NT2/D1 (cell line): ENCODE measurements around the gene PPIL6.

ENCODE experiments used
- DNase-seq: peaks from one replicate; pipeline ENCODE4 v3.0.0-alpha.2; 2011; ENCODE audit warnings: low read depth, low spot score
- H3K27me3 ChIP-seq: 2 replicates; pipeline ENCODE4 v1.6.0; 2011; ENCODE audit warnings: mild to moderate bottlenecking; ENCODE audit not compliant: insufficient read length, insufficient read depth
- H3K36me3 ChIP-seq: 2 replicates; pipeline ENCODE4 v1.6.1; 2011; ENCODE audit warnings: mild to moderate bottlenecking, low read length, mixed read lengths; ENCODE audit not compliant: insufficient read depth, insufficient read length
- H3K4me1 ChIP-seq: 2 replicates; pipeline ENCODE4 v1.5.1; 2011; ENCODE audit not compliant: insufficient read depth, insufficient read length
- H3K4me3 ChIP-seq: 2 replicates; pipeline ENCODE4 v1.5.1; 2011; ENCODE audit warnings: low read depth; ENCODE audit not compliant: insufficient read length
- H3K9ac ChIP-seq: 2 replicates; pipeline ENCODE4 v1.6.0; 2011; ENCODE audit warnings: low read depth; ENCODE audit not compliant: insufficient read length
- H3K9me3 ChIP-seq: 2 replicates; pipeline ENCODE4 v1.5.1; 2011; ENCODE audit warnings: mild to moderate bottlenecking, low read length; ENCODE audit not compliant: insufficient read depth
- SUZ12 ChIP-seq: IDR thresholded peaks from 2 replicates; pipeline ENCODE4 v1.6.1; 2011; ENCODE audit not compliant: insufficient read length, insufficient read depth; ENCODE audit errors: extremely low read depth
- YY1 ChIP-seq: IDR thresholded peaks from 2 replicates; pipeline ENCODE4 v1.6.1; 2011; ENCODE audit not compliant: insufficient read length, insufficient read depth
- ZNF274 ChIP-seq: IDR thresholded peaks from 2 replicates; pipeline ENCODE4 v1.6.1; 2011; ENCODE audit warnings: mild to moderate bottlenecking, low read depth, low read length

PPIL6 gene

DNA sequence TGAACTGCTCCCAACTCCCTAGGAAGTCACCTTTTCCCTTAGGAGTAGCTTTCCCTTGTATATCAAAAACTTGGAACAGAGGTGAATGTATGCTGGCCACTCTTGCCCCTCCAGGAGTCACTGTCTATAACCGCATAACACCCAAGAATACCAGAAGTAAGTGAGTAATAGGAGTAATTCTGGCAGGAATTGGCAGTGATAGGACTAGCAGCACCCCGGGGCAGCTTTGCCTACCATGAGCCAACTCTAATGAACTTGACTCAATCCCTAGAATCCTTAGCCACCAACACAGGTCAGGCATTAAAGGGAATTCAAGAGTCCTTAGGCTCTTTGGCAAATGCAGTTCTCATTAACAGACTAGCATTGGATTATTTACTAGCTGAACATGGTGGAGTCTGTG lies 29.4 kb downstream of the PPIL6 start:
- H3K4me1 ChIP-seq: no peaks in the 10 kb centered on the region
- H3K9me3 ChIP-seq: no peaks in the 10 kb centered on the region
- TF ChIP-seq ZNF274 (no peak), SUZ12 (no peak), YY1 (no peak)
- no peak for DNase-seq
- H3K27me3 ChIP-seq: no peaks in the 10 kb centered on the region
- H3K36me3 ChIP-seq: no peaks in the 10 kb centered on the region
- H3K4me3 ChIP-seq: no peak overlapping the region
- H3K9ac ChIP-seq: no peak overlapping the region

DNA sequence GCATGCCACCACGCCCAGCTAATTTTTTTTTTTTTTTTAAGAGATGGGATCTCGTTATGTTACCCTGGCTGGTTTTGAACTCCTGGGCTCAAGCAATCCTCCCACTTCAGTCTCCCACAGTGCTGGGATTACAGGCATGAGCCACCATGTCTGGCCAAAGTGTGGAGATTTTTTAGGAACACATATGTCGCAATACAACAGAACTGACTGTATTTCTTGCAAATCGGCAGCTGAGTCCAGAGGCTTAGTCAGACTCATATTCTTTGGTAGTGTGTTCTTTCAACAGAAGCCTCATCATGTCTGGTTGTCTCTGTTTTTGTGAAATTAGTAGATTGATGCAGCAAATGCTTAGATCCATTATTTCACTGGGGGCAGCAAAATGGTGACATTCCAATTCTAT lies 34.2 kb downstream of the PPIL6 start:
- no peaks in the 10 kb centered on the region for H3K4me1 ChIP-seq
- H3K9me3 ChIP-seq: no peaks in the 10 kb centered on the region
- H3K27me3 ChIP-seq: no peaks in the 10 kb centered on the region
- H3K36me3 ChIP-seq: no peaks in the 10 kb centered on the region
- no peak for TF ChIP-seq SUZ12
- no peak for TF ChIP-seq YY1
- TF ChIP-seq ZNF274: no peak
- H3K9ac ChIP-seq: no peak overlapping the region
- no peak overlapping the region for H3K4me3 ChIP-seq
- DNase-seq: no peak

DNA sequence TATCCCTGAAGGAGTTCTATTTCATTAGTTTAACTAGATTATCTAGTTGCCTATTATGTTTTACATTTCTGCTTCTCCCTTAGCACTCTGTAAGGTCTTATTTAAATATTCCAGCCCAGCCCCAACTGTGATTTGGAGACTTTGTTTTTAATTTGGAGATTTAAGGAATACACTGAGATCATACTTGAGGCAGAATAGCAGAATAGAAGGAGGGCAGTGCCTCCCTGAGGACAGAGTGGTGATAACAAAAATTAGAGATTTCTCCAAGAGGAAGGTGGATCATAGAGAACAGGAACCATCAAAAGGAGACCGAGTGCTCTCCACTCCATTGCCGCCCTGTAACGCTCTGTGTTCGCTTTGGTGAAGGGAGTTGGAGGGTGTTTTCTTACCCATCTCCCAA lies 43.4 kb downstream of the PPIL6 start:
- Histone ChIP-seq H3K4me3 (no peak overlapping the region), H3K9ac (no peak overlapping the region), H3K4me1 (no peaks in the 10 kb centered on the region), H3K27me3 (no peaks in the 10 kb centered on the region), H3K9me3 (no peaks in the 10 kb centered on the region), H3K36me3 (no peaks in the 10 kb centered on the region)
- no peak for DNase-seq
- no peak for TF ChIP-seq SUZ12
- TF ChIP-seq YY1: no peak
- no peak for TF ChIP-seq ZNF274

DNA sequence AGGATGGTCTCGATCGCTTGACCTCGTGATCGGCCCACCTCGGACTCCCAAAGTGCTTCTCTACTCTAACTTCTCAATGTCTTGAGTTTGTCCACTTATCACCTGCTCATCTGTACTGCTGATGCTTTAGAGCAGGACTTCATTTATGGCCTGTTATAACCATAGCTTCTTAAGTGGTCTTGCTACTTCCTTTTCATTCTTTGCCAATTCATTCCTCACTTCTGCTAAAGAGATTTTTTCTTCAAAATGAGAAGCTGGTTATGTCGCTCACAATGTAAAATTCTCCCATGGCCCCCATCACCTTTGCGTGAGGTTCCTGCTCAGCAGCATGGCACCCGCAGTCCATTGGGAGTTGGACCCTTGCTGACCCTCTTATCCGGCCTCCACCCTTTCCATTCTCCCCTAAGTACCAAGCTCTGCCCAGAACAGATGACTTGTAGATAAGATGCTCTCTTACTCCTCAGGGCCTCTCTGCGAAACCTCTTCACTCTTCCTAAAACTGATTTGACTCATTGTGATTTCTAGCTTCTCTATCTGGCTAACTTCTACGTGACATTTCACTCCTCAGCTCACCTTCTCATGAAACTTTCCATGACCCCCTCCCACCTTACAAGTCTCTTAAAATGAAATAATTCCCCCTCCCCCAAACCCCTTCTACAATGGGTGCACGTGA lies 44.2 kb downstream of the PPIL6 start:
- TF ChIP-seq SUZ12: no peak
- no peak for TF ChIP-seq ZNF274
- no peak for TF ChIP-seq YY1
- Histone ChIP-seq H3K4me3 (no peak overlapping the region), H3K4me1 (no peaks in the 10 kb centered on the region), H3K9me3 (no peaks in the 10 kb centered on the region), H3K27me3 (no peaks in the 10 kb centered on the region), H3K9ac (no peak overlapping the region), H3K36me3 (no peaks in the 10 kb centered on the region)
- DNase-seq: no peak

DNA sequence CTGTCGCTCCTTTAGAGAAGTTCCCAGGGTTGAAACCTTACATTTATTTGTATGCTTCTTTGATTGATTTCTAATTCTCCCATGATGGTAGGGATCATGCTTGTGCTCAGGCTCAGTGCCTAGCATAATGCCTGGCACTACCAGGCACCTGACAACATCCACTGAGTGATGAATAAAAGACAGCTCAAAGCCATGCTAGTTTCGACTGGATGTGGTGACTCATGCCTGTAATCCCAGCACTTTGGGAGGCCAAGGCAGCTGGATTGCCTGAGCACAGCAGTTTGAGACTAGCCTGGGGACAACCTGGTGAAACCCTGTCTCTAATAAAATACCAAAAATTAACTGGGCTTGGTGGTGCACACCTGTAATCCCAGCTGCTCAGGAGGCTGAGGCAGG lies 46.5 kb downstream of the PPIL6 start:
- Histone ChIP-seq H3K27me3 (no peaks in the 10 kb centered on the region), H3K9ac (no peak overlapping the region), H3K36me3 (no peaks in the 10 kb centered on the region), H3K9me3 (no peaks in the 10 kb centered on the region), H3K4me1 (no peaks in the 10 kb centered on the region), H3K4me3 (no peak overlapping the region)
- no peak for TF ChIP-seq YY1
- TF ChIP-seq ZNF274: no peak
- DNase-seq: no peak

DNA sequence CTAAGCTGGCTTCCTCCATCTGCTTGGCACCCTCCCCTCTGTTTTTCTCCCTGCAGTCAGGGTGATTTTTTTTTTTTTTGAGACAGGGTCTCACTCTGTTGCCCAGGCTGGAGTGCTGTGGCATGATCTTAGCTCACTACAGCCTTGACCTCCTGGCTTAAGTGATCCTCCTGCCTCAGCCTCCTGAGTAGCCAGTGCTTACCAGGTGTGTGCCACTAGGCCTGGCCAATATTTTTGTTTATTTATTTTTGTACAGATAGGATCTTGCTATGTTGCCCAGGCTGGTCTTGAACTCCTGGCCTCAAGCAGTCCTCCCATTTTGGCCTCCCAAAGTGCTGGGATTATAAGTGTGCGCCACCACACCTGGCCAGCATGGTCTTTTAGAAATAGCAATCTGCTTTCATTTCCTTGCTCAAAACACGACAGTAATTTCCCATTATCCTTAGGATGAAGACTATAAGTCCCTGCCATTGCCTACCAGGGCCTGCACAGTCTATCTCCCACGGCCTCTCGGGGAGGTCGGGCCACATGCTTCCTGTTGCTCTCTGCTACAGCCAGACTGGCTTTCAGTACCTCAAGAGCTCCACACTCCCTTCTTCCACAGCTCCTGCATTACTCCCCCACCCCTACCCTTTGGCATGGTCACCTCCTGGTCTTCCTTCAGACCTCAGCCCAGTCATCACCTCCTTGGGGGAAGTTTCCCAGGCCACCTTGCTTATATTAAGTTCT lies 47.1 kb downstream of the PPIL6 start:
- H3K9me3 ChIP-seq: no peaks in the 10 kb centered on the region
- H3K9ac ChIP-seq: no peak overlapping the region
- no peak for TF ChIP-seq ZNF274
- no peak for TF ChIP-seq YY1
- H3K4me3 ChIP-seq: no peak overlapping the region
- no peaks in the 10 kb centered on the region for H3K4me1 ChIP-seq
- no peaks in the 10 kb centered on the region for H3K36me3 ChIP-seq
- H3K27me3 ChIP-seq: no peaks in the 10 kb centered on the region
- no peak for DNase-seq

DNA sequence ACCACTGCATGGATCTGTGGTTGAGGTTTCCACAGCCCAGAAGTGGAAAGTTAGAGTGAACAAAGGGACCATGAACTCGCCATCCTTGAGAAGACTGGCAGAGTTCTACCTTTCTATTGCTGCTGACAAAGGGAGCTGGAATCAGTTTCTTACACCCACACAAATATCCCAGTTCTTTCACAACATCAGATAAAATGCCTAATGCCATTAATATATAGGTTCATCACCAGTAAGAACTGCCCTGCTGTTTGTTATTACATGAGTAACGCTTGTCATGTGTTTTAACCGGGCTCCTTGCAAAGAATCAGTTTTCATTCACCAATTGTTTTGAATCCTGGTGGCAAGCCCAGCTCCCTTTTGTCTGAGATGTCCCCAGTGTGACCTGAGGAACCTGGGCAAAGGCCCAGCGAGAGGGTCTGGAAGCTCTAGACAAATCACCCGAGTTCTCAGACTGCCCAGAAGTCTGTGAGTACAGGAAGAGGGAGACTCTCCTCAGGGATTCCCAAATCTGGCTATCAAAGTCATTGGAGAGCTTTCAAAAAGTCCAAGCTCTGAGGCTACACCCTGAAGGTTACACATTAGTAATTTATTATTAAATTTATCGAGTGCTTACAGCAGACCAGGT lies 50.7 kb downstream of the PPIL6 start:
- H3K4me3 ChIP-seq: no peak overlapping the region
- no peaks in the 10 kb centered on the region for H3K36me3 ChIP-seq
- H3K9me3 ChIP-seq: no peaks in the 10 kb centered on the region
- H3K9ac ChIP-seq: no peak overlapping the region
- no peak for DNase-seq
- H3K27me3 ChIP-seq: no peaks in the 10 kb centered on the region
- TF ChIP-seq SUZ12 (no peak), YY1 (no peak), ZNF274 (no peak)
- no peaks in the 10 kb centered on the region for H3K4me1 ChIP-seq
